Endothelial cell of umbilical vein (primary cell): ENCODE measurements around the gene MAFF. TPM values are rescaled to one million over a fixed set of nuclear protein-coding genes. Genes with fewer than 3 reads are reported as not detected.

Source experiments
- BruUV-seq: library from RNA; stranded (reverse); fragments of 400-500 nt; replicated peaks from 2 replicates; lab custom pipeline; 2021; lab: Mats Ljungman, UMichigan
- CTCF ChIA-PET: fragments of 300-600, 350-600 bp; sonication (Branson Sonifier 250); formaldehyde crosslinking; loops from one replicate; lab custom pipeline; 2021; ENCODE audit warnings: antibody characterized with exemption, inconsistent platforms; lab: Charles Lee
- POLR2A ChIA-PET: fragments of 300-600, 350-600 bp; sonication (Branson Sonifier 250); formaldehyde crosslinking; loops from one replicate; lab custom pipeline; 2021; ENCODE audit warnings: antibody characterized with exemption, inconsistent platforms; lab: Charles Lee
- DNase-seq: peaks from one replicate; pipeline ENCODE4 v3.0.0-alpha.2; 2011; ENCODE audit warnings: low read depth, low spot score
- FAIRE-seq: peaks from 2 replicates; lab custom pipeline; 2011; peaks lifted over from hg19 to GRCh38; lab: Jason Lieb, UNC
- H2AFZ ChIP-seq: 2 replicates; pipeline ENCODE4 v1.6.0; 2012; ENCODE audit warnings: low read depth, low read length, control low read depth, inconsistent platforms
- H3K27ac ChIP-seq: 2 replicates; pipeline ENCODE4 v1.5.1; 2011; ENCODE audit warnings: low read depth, mild to moderate bottlenecking, control low read depth, low read length, moderate library complexity; ENCODE audit not compliant: insufficient read depth
- H3K27me3 ChIP-seq, 2 experiments: 2 replicates each; pipeline versions ENCODE4 v1.6.0 to v1.6.1; 2011; ENCODE audit warnings: low read length in 2 of 2, mixed read lengths in 1 of 2; ENCODE audit not compliant: control insufficient read depth in 2 of 2, insufficient read depth in 2 of 2
- H3K36me3 ChIP-seq, 2 experiments: 2 replicates in 1 of 2; 3 replicates in 1 of 2; pipeline ENCODE4 v1.5.1; 2011; ENCODE audit warnings: low read length in 2 of 2, mild to moderate bottlenecking in 1 of 2, moderate library complexity in 1 of 2; ENCODE audit not compliant: control insufficient read depth in 2 of 2, insufficient read depth in 2 of 2; ENCODE audit errors: extremely low read depth in 1 of 2
- H3K4me1 ChIP-seq: 3 replicates; pipeline ENCODE4 v1.5.1; 2011; ENCODE audit warnings: mild to moderate bottlenecking, low read length; ENCODE audit not compliant: control insufficient read depth, insufficient read depth; ENCODE audit errors: extremely low read depth
- H3K4me2 ChIP-seq: 2 replicates; pipeline ENCODE4 v1.6.1; 2011; ENCODE audit warnings: low read length, control low read depth, mixed read lengths; ENCODE audit not compliant: insufficient read depth
- H3K4me3 ChIP-seq, 3 experiments: fragments of 200-600 bp in 1 of 3; sonication (generic), shearing (Covaris generic) in 1 of 3; replicated peaks in 1 of 3; 2 replicates each; pipeline ENCODE4 v1.5.1; 2011 to 2016; ENCODE audit warnings: control low read depth in 3 of 3, low read length in 3 of 3, mild to moderate bottlenecking in 2 of 3, inconsistent platforms in 1 of 3, low read depth in 1 of 3, moderate library complexity in 1 of 3; ENCODE audit not compliant: insufficient read depth in 1 of 3
- H3K79me2 ChIP-seq: 2 replicates; pipeline ENCODE4 v1.6.0; 2012; ENCODE audit warnings: low read length, inconsistent platforms; ENCODE audit not compliant: control insufficient read depth, insufficient read depth
- H3K9ac ChIP-seq: replicated peaks from 2 replicates; pipeline ENCODE3; 2011; ENCODE audit warnings: low read length, control low read depth; ENCODE audit not compliant: insufficient read depth; ENCODE audit errors: extremely low read depth
- H3K9me1 ChIP-seq: replicated peaks from 3 replicates; pipeline ENCODE4 v1.6.0; 2011; ENCODE audit warnings: mild to moderate bottlenecking, low read length; ENCODE audit not compliant: control insufficient read depth, insufficient read depth; ENCODE audit errors: extremely low read depth
- H3K9me3 ChIP-seq: replicated peaks from 2 replicates; pipeline ENCODE4 v1.5.1; 2012; ENCODE audit warnings: low read length, inconsistent platforms; ENCODE audit not compliant: control insufficient read depth, insufficient read depth
- H4K20me1 ChIP-seq: replicated peaks from 2 replicates; pipeline ENCODE3; 2011; ENCODE audit warnings: mild to moderate bottlenecking, low read length; ENCODE audit not compliant: control insufficient read depth, insufficient read depth; ENCODE audit errors: extremely low read depth
- CTCF ChIP-seq, 2 donors: IDR thresholded peaks; 1 replicate in 1 of 2; 2 replicates in 1 of 2; pipeline ENCODE4 v1.5.1; 2011; ENCODE audit warnings: low read length in 2 of 2, mild to moderate bottlenecking in 2 of 2, moderate library complexity in 2 of 2, control low read depth in 1 of 2, inconsistent platforms in 1 of 2, low read depth in 1 of 2; ENCODE audit not compliant: insufficient read depth in 1 of 2; ENCODE audit errors: extremely low read depth in 1 of 2
- EZH2 ChIP-seq: IDR thresholded peaks from 2 replicates; pipeline ENCODE4 v1.6.1; 2012; ENCODE audit warnings: borderline replicate concordance, low read depth, mild to moderate bottlenecking, moderate library complexity, low read length, inconsistent platforms; ENCODE audit not compliant: severe bottlenecking
- FOS ChIP-seq: IDR thresholded peaks from 2 replicates; pipeline ENCODE4 v1.6.1; 2011; ENCODE audit warnings: mild to moderate bottlenecking, low read length, moderate library complexity, borderline replicate concordance; ENCODE audit not compliant: insufficient read depth
- GATA2 ChIP-seq: IDR thresholded peaks from 2 replicates; pipeline ENCODE4 v1.7.0; 2011; ENCODE audit warnings: low read depth, mild to moderate bottlenecking, moderate library complexity, mixed read lengths, low read length; ENCODE audit not compliant: insufficient read length, insufficient read depth
- JUN ChIP-seq: IDR thresholded peaks from 2 replicates; pipeline ENCODE4 v1.6.1; 2011; ENCODE audit warnings: borderline replicate concordance, low read depth; ENCODE audit not compliant: insufficient read length, insufficient read depth
- MAX ChIP-seq: IDR thresholded peaks from 2 replicates; pipeline ENCODE4 v1.6.1; 2011; ENCODE audit not compliant: insufficient read depth, insufficient read length
- MYC ChIP-seq: IDR thresholded peaks from one replicate; pipeline ENCODE4 v1.6.1; 2011; ENCODE audit warnings: mild to moderate bottlenecking, low read depth, low read length
- POLR2A ChIP-seq: IDR thresholded peaks from 2 replicates; pipeline ENCODE4 v1.6.1; 2012; ENCODE audit warnings: low read depth, mild to moderate bottlenecking, control low read depth, low read length
- POLR2AphosphoS5 ChIP-seq: IDR thresholded peaks from 2 replicates; pipeline ENCODE4 v1.6.1; 2012; ENCODE audit warnings: low read depth, mild to moderate bottlenecking, control low read depth, low read length, moderate library complexity; ENCODE audit not compliant: insufficient read depth
- dilution Hi-C: fragments of 300-500 bp; cut with MboI; formaldehyde crosslinking; loops from one replicate; pipeline ENCODE4 v1.15.0; 2019; ENCODE audit warnings: low sequenced_read_pairs; ENCODE audit not compliant: extremely low pct_ligation_motif_present
- intact Hi-C: fragments of 100-400 bp; cut with micrococcal nuclease; formaldehyde crosslinking; loops from one replicate; pipeline ENCODE4 v1.10.0; 2022
- polyA plus RNA-seq, 4 experiments: library from polyadenylated mRNA; depleted of rRNA in 3 of 4; stranded (reverse) in 3 of 4; unstranded in 1 of 4; fragments of >200 nt; gene quantifications; 2 replicates each; pipeline versions ENCODE4 v1.2.1 to v1.2.3, GENCODE V29; 2011 to 2012; ENCODE audit warnings: missing spikeins in 1 of 4
- total RNA-seq: library from RNA; stranded (reverse); gene quantifications from 2 replicates; pipeline ENCODE4 v1.2.3, GENCODE V29; 2021

The MAFF gene
- total and polyA plus RNA-seq, 2 donors (not counting 3 experiments of a cell fraction or from before 2014, with no cell fraction given) = 29.0 to 61.2 TPM

- Histone ChIP-seq H3K4me3 (no peak overlapping the region), H4K20me1 (no peaks in the 10 kb centered on the region), H3K27ac (no peak overlapping the region), H3K9me3 (no peaks in the 10 kb centered on the region), H3K4me1 (peaks cover 10% of the 10 kb centered on the region), H3K36me3 (no peaks in the 10 kb centered on the region), H2AFZ (no peak overlapping the region), H3K79me2 (no peaks in the 10 kb centered on the region), H3K9ac (no peak overlapping the region), H3K27me3 (no peaks in the 10 kb centered on the region), H3K9me1 (no peaks in the 10 kb centered on the region), H3K4me2 (no peak overlapping the region)
- no TSS peak for BruUV-seq
- POLR2A ChIA-PET = no interaction called here
- FAIRE-seq = no peak
- intact Hi-C loops = no loop called here
- no peak for DNase-seq
- dilution Hi-C loops = no loop called here
- CTCF ChIA-PET = interaction anchor here (1.6 kb wide), 2 partner anchors 9 to 77 kb away, joined by 5 read pairs; partner anchors contain the start of gene PLA2G6
- TF ChIP-seq MYC (no peak), GATA2 (no peak), FOS (no peak), JUN (no peak), MAX (no peak), POLR2AphosphoS5 (no peak), EZH2 (no peak), CTCF (IDR thresholded peaks at IDR 0.05; ENCODE audit: extremely low read depth in 1 of 2, insufficient read depth in 1 of 2, low read depth in 1 of 2, low read length in 2 of 2) (no peak), POLR2A (no peak)
These were observed 10.7 kb upstream of the MAFF start for GRCh38 chr22:38191055-38191454.
